ENCODE measurements around the gene TLL1. TPM values are rescaled to one million over a fixed set of nuclear protein-coding genes. Genes with fewer than 3 reads are reported as not detected.

Gene TLL1
- total and polyA plus RNA-seq, 7 experiments from 2014 or later: not detected

- H3K27ac Mint-ChIP-seq: no peak overlapping the region
- Histone ChIP-seq H3K36me3 (ENCODE audit: control insufficient read depth in 2 of 3, insufficient read depth in 3 of 3, low read length in 3 of 3) (no peaks in the 10 kb centered on the region), H3K27me3 (ENCODE audit: control insufficient read depth in 2 of 2, insufficient read depth in 2 of 2, low read length in 2 of 2) (no peaks in the 10 kb centered on the region), H3K4me3 (ENCODE audit: low read length) (no peak overlapping the region), H3K4me1 (ENCODE audit: control insufficient read depth in 2 of 2, insufficient read depth in 2 of 2, low read length in 2 of 2) (no peaks in the 10 kb centered on the region), H3K27ac (ENCODE audit: low read depth, low read length) (no peak overlapping the region), H3K9me3 (ENCODE audit: control insufficient read depth in 2 of 3, low read length in 3 of 3) (no peaks in the 10 kb centered on the region)
- no peak overlapping the region for H3K4me3 Mint-ChIP-seq
- ATAC-seq: no peak
- no peaks in the 10 kb centered on the region for H3K27me3 Mint-ChIP-seq
- no peaks in the 10 kb centered on the region for H3K36me3 Mint-ChIP-seq
- DNase-seq: no peak
- CTCF ChIA-PET: no interaction called here
- H3K4me1 Mint-ChIP-seq: no peaks in the 10 kb centered on the region
- peaks cover 0 to 3% (median 0%) of the 10 kb centered on the region in 11 donors for H3K9me3 Mint-ChIP-seq
- intact Hi-C loops (cut with micrococcal nuclease): no loop called here
- POLR2A ChIA-PET: no interaction called here
Measured at GRCh38 chr4:166078383-166078782, 205.3 kb downstream of the TLL1 start.

GRCh38 chr4:166078955-166079354 is 205.9 kb downstream of the TLL1 start:
- no peaks in the 10 kb centered on the region for H3K9me3 ChIP-seq (ENCODE audit: control insufficient read depth in 2 of 3, low read length in 3 of 3)
- no peak overlapping the region for H3K27ac ChIP-seq (ENCODE audit: low read depth, low read length)
- Mint-ChIP-seq H3K4me1 (no peaks in the 10 kb centered on the region), H3K4me3 (no peak overlapping the region), H3K27ac (no peak overlapping the region), H3K36me3 (no peaks in the 10 kb centered on the region), H3K9me3 (peaks cover 0 to 3% (median 0%) of the 10 kb centered on the region in 11 donors), H3K27me3 (no peaks in the 10 kb centered on the region)
- no peaks in the 10 kb centered on the region for H3K36me3 ChIP-seq (ENCODE audit: control insufficient read depth in 2 of 3, insufficient read depth in 3 of 3, low read length in 3 of 3)
- ATAC-seq (no peak), DNase-seq (no peak)
- CTCF ChIA-PET: no interaction called here
- no peak overlapping the region for H3K4me3 ChIP-seq (ENCODE audit: low read length)
- intact Hi-C loops (cut with micrococcal nuclease): no loop called here
- H3K27me3 ChIP-seq (ENCODE audit: control insufficient read depth in 2 of 2, insufficient read depth in 2 of 2, low read length in 2 of 2): no peaks in the 10 kb centered on the region
- no peaks in the 10 kb centered on the region for H3K4me1 ChIP-seq (ENCODE audit: control insufficient read depth in 2 of 2, insufficient read depth in 2 of 2, low read length in 2 of 2)
- POLR2A ChIA-PET: no interaction called here

- Mint-ChIP-seq H3K27ac (no peak overlapping the region), H3K27me3 (no peaks in the 10 kb centered on the region), H3K36me3 (no peaks in the 10 kb centered on the region), H3K9me3 (no peaks in the 10 kb centered on the region), H3K4me3 (no peak overlapping the region), H3K4me1 (no peaks in the 10 kb centered on the region)
- Histone ChIP-seq H3K4me1 (ENCODE audit: control insufficient read depth in 2 of 2, insufficient read depth in 2 of 2, low read length in 2 of 2) (no peaks in the 10 kb centered on the region), H3K4me3 (ENCODE audit: low read length) (no peak overlapping the region), H3K9me3 (ENCODE audit: control insufficient read depth in 2 of 3, low read length in 3 of 3) (no peaks in the 10 kb centered on the region), H3K36me3 (ENCODE audit: control insufficient read depth in 2 of 3, insufficient read depth in 3 of 3, low read length in 3 of 3) (no peaks in the 10 kb centered on the region), H3K27me3 (ENCODE audit: control insufficient read depth in 2 of 2, insufficient read depth in 2 of 2, low read length in 2 of 2) (no peaks in the 10 kb centered on the region), H3K27ac (ENCODE audit: low read depth, low read length) (no peak overlapping the region)
- POLR2A ChIA-PET: no interaction called here
- DNase-seq (no peak), ATAC-seq (no peak)
- CTCF ChIA-PET: no interaction called here
- intact Hi-C loops (cut with micrococcal nuclease): no loop called here
Measured at GRCh38 chr4:166087569-166087968, 214.5 kb downstream of the TLL1 start.

- ChIA-PET CTCF (interaction anchor here (0.5 to 1.7 kb wide), 2 partner anchors 592 to 595 kb away, joined by 3 to 4 read pairs; no protein-coding TSS in a partner anchor), POLR2A (no interaction called here)
- ATAC-seq (no peak), DNase-seq (no peak)
- H3K9me3 Mint-ChIP-seq: no peaks in the 10 kb centered on the region
- no peak overlapping the region for H3K4me3 Mint-ChIP-seq
- no peak overlapping the region for H3K27ac Mint-ChIP-seq
- Histone ChIP-seq H3K36me3 (ENCODE audit: control insufficient read depth in 2 of 3, insufficient read depth in 3 of 3, low read length in 3 of 3) (no peaks in the 10 kb centered on the region), H3K4me1 (ENCODE audit: control insufficient read depth in 2 of 2, insufficient read depth in 2 of 2, low read length in 2 of 2) (no peaks in the 10 kb centered on the region), H3K4me3 (ENCODE audit: low read length) (no peak overlapping the region), H3K27ac (ENCODE audit: low read depth, low read length) (no peak overlapping the region), H3K9me3 (ENCODE audit: control insufficient read depth in 2 of 3, low read length in 3 of 3) (no peaks in the 10 kb centered on the region), H3K27me3 (ENCODE audit: control insufficient read depth in 2 of 2, insufficient read depth in 2 of 2, low read length in 2 of 2) (no peaks in the 10 kb centered on the region)
- H3K27me3 Mint-ChIP-seq: no peaks in the 10 kb centered on the region
- no peaks in the 10 kb centered on the region for H3K36me3 Mint-ChIP-seq
- intact Hi-C loops (cut with micrococcal nuclease): no loop called here
- no peaks in the 10 kb centered on the region for H3K4me1 Mint-ChIP-seq
Measured at GRCh38 chr4:166088576-166088975, 215.5 kb downstream of the TLL1 start.

- H3K9me3 ChIP-seq (ENCODE audit: control insufficient read depth in 2 of 3, low read length in 3 of 3): no peaks in the 10 kb centered on the region
- H3K9me3 Mint-ChIP-seq: no peaks in the 10 kb centered on the region
- H3K4me3 Mint-ChIP-seq: no peak overlapping the region
- intact Hi-C loops (cut with micrococcal nuclease): loop anchor here in 1 of 2 donors (10.0 kb wide), 1 partner anchor 956 kb away; no protein-coding TSS in a partner anchor
- H3K27ac Mint-ChIP-seq: no peak overlapping the region
- H3K4me1 Mint-ChIP-seq: no peaks in the 10 kb centered on the region
- no peak overlapping the region for H3K4me3 ChIP-seq (ENCODE audit: low read length)
- no peak overlapping the region for H3K27ac ChIP-seq (ENCODE audit: low read depth, low read length)
- ATAC-seq (no peak), DNase-seq (no peak)
- H3K36me3 ChIP-seq (ENCODE audit: control insufficient read depth in 2 of 3, insufficient read depth in 3 of 3, low read length in 3 of 3): no peaks in the 10 kb centered on the region
- ChIA-PET CTCF (interaction anchor here (1.3 kb wide), 1 partner anchor 598 kb away, joined by 3 read pairs; no protein-coding TSS in a partner anchor), POLR2A (no interaction called here)
- H3K27me3 ChIP-seq (ENCODE audit: control insufficient read depth in 2 of 2, insufficient read depth in 2 of 2, low read length in 2 of 2): no peaks in the 10 kb centered on the region
- no peaks in the 10 kb centered on the region for H3K4me1 ChIP-seq (ENCODE audit: control insufficient read depth in 2 of 2, insufficient read depth in 2 of 2, low read length in 2 of 2)
- H3K27me3 Mint-ChIP-seq: no peaks in the 10 kb centered on the region
- H3K36me3 Mint-ChIP-seq: no peaks in the 10 kb centered on the region
Measured at GRCh38 chr4:166091146-166091545, 218.1 kb downstream of the TLL1 start.

DNA sequence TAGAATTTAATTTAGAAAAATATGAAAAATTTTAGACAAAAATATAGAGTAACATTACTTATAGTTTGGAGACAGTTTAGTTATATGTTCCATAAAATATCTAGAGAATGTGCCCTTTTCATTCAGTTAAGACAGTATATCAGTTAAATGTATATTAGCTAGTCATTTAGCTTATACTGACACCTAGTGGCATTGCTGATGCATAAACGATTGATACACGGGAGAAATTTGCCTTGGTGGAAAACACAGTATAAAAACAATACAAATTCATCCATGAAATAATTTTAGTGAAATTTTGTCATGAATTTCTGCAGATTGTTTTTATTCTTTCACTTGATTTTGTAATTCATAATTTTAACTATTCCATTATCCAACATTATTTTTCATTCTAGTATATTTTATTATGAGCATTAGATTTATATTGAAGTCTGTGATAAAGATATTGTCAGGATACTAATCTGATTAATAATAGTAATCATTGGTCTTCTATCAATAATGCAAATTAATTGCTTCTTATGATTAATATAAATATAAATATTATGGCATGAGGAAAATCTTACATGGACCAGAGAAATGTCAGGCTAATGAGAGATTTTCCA is 219.0 kb downstream of the TLL1 start:
- Histone ChIP-seq H3K4me3 (ENCODE audit: low read length) (no peak overlapping the region), H3K27ac (ENCODE audit: low read depth, low read length) (no peak overlapping the region), H3K4me1 (ENCODE audit: control insufficient read depth in 2 of 2, insufficient read depth in 2 of 2, low read length in 2 of 2) (no peaks in the 10 kb centered on the region), H3K27me3 (ENCODE audit: control insufficient read depth in 2 of 2, insufficient read depth in 2 of 2, low read length in 2 of 2) (no peaks in the 10 kb centered on the region), H3K9me3 (ENCODE audit: control insufficient read depth in 2 of 3, low read length in 3 of 3) (no peaks in the 10 kb centered on the region), H3K36me3 (ENCODE audit: control insufficient read depth in 2 of 3, insufficient read depth in 3 of 3, low read length in 3 of 3) (no peaks in the 10 kb centered on the region)
- no peaks in the 10 kb centered on the region for H3K27me3 Mint-ChIP-seq
- intact Hi-C loops (cut with micrococcal nuclease): loop anchor here in 1 of 2 donors (1.0 to 10.0 kb wide), 3 partner anchors 555 to 957 kb away; no protein-coding TSS in a partner anchor
- DNase-seq: peak in 3 of 9 donors; percentile 1 to 11 (median 3)
- no peak overlapping the region for H3K4me3 Mint-ChIP-seq
- no peak overlapping the region for H3K27ac Mint-ChIP-seq
- H3K4me1 Mint-ChIP-seq: no peaks in the 10 kb centered on the region
- ATAC-seq: no peak
- POLR2A ChIA-PET: no interaction called here
- no peaks in the 10 kb centered on the region for H3K9me3 Mint-ChIP-seq
- CTCF ChIA-PET: interaction anchor here (1.3 kb wide), 1 partner anchor 599 kb away, joined by 3 read pairs; no protein-coding TSS in a partner anchor
- no peaks in the 10 kb centered on the region for H3K36me3 Mint-ChIP-seq

DNA sequence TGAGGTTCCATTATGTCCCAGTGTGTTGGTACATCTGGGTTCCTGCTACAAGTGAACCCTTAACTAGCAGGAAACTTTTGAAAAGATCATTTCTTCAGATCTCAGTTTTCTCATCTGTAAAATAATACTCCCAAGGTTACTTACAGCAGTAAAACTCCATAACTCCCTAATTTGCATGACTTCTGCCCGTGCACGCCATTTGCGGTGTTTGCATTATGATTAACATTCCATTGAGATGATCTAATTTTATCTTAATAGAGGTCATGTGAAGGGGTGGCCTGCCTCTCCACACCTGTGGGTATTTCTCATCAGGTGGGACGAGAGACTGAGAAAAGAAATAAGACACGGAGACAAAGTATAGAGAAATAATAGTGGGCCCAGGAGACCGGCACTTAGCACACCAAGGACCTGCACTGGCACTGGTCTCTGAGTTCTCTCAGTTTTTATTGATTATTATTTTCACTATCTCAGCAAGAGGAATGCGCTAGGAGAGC is 219.8 kb downstream of the TLL1 start:
- no peaks in the 10 kb centered on the region for H3K4me1 Mint-ChIP-seq

More for the DNA sequence above, 219.8 kb downstream of the TLL1 start:
- no peak overlapping the region for H3K4me3 Mint-ChIP-seq
- ChIA-PET CTCF (no interaction called here), POLR2A (no interaction called here)
- intact Hi-C loops (cut with micrococcal nuclease): loop anchor here in 1 of 2 donors (1.0 to 10.0 kb wide), 3 partner anchors 556 to 958 kb away; no protein-coding TSS in a partner anchor
- DNase-seq (no peak), ATAC-seq (no peak)
- Histone ChIP-seq H3K9me3 (ENCODE audit: control insufficient read depth in 2 of 3, low read length in 3 of 3) (no peaks in the 10 kb centered on the region), H3K36me3 (ENCODE audit: control insufficient read depth in 2 of 3, insufficient read depth in 3 of 3, low read length in 3 of 3) (no peaks in the 10 kb centered on the region), H3K27ac (ENCODE audit: low read depth, low read length) (no peak overlapping the region), H3K4me3 (ENCODE audit: low read length) (no peak overlapping the region), H3K27me3 (ENCODE audit: control insufficient read depth in 2 of 2, insufficient read depth in 2 of 2, low read length in 2 of 2) (no peaks in the 10 kb centered on the region), H3K4me1 (ENCODE audit: control insufficient read depth in 2 of 2, insufficient read depth in 2 of 2, low read length in 2 of 2) (no peaks in the 10 kb centered on the region)
- H3K36me3 Mint-ChIP-seq: no peaks in the 10 kb centered on the region
- no peak overlapping the region for H3K27ac Mint-ChIP-seq
- H3K27me3 Mint-ChIP-seq: no peaks in the 10 kb centered on the region
- no peaks in the 10 kb centered on the region for H3K9me3 Mint-ChIP-seq

All from naive thymus-derived CD4-positive, alpha-beta T cell (primary cell).